Fibroblast of the aortic adventitia (primary cell): ENCODE measurements around the gene IMMP2L. TPM values are rescaled to one million over a fixed set of nuclear protein-coding genes. Genes with fewer than 3 reads are reported as not detected.

Experiments used
- DNase-seq: peaks from one replicate; pipeline ENCODE4 v3.0.0-alpha.2; 2010; ENCODE audit warnings: low read depth
- H3K4me3 ChIP-seq: 2 replicates; pipeline ENCODE4 v1.5.1; 2011; ENCODE audit warnings: low read depth, mild to moderate bottlenecking, control low read depth, low read length, moderate library complexity
- CTCF ChIP-seq: IDR thresholded peaks from 2 replicates; pipeline ENCODE4 v1.5.1; 2011; ENCODE audit warnings: mild to moderate bottlenecking, low read length, control low read depth, inconsistent platforms; ENCODE audit not compliant: insufficient read depth
- total RNA-seq: library from RNA; depleted of rRNA; stranded (reverse); fragments of >200 nt; gene quantifications from 2 replicates; pipeline ENCODE4 v1.2.3, GENCODE V29; 2012; ENCODE audit warnings: low replicate concordance

The IMMP2L gene
- total RNA-seq, 1 donor, result 9.9 TPM

GRCh38 chr7:111229181-111229740, 333.0 kb downstream of the IMMP2L start:
- no peak for TF ChIP-seq CTCF

GRCh38 chr7:111228437-111228836, 333.9 kb downstream of the IMMP2L start:
- no peak overlapping the region for H3K4me3 ChIP-seq
- no peak for DNase-seq
- no peak for TF ChIP-seq CTCF

More at GRCh38 chr7:111229181-111229740, 333.0 kb downstream of the IMMP2L start:
- no peak overlapping the region for H3K4me3 ChIP-seq
- DNase-seq, result no peak

- DNase-seq, result no peak
- no peak overlapping the region for H3K4me3 ChIP-seq
- TF ChIP-seq CTCF, result no peak
Observed at GRCh38 chr7:111226800-111227199, 335.5 kb downstream of the IMMP2L start.

GRCh38 chr7:111224354-111225231, 337.7 kb downstream of the IMMP2L start:
- H3K4me3 ChIP-seq, result no peak overlapping the region
- peak; percentile 18 for DNase-seq

GRCh38 chr7:111223802-111224253, 338.5 kb downstream of the IMMP2L start:
- DNase-seq, result no peak
- no peak for TF ChIP-seq CTCF
- H3K4me3 ChIP-seq, result no peak overlapping the region

More at GRCh38 chr7:111224354-111225231, 337.7 kb downstream of the IMMP2L start:
- TF ChIP-seq CTCF, result no peak

GRCh38 chr7:111215550-111215949, 346.7 kb downstream of the IMMP2L start:
- no peak for TF ChIP-seq CTCF
- no peak overlapping the region for H3K4me3 ChIP-seq
- no peak for DNase-seq
